ENCODE data around the gene CDC37. TPM values are rescaled to one million over a fixed set of nuclear protein-coding genes. Genes with fewer than 3 reads are reported as not detected.

Gene CDC37
- total and polyA plus RNA-seq, 8 donors = 84.3 to 390 (median 169) TPM

- H3K27ac ChIP-seq = no peak overlapping the region
- H3K27me3 ChIP-seq = no peaks in the 10 kb centered on the region
- 91 to 100% (median 95%) methylated on average over 2 to 12 of the region's 12 CpGs for WGBS, 5 donors
- intact Hi-C loops (cut with DNase I; ENCODE audit: low total_unique reads) = no loop called here
- H3K4me1 ChIP-seq = no peaks in the 10 kb centered on the region
- H3K4me3 ChIP-seq = no peak overlapping the region
- no peaks in the 10 kb centered on the region for H3K9me3 ChIP-seq
- no peak for DNase-seq
- H3K36me3 ChIP-seq = peaks cover 71 to 100% (median 100%) of the 10 kb centered on the region in 4 donors
- TF ChIP-seq POLR2A (IDR thresholded peaks at IDR 0.05) = no peak
- no peak for TF ChIP-seq CTCF (IDR thresholded peaks at IDR 0.05)
- no peak for TF ChIP-seq EP300 (IDR thresholded peaks at IDR 0.05)
- TF ChIP-seq POLR2AphosphoS5 (IDR thresholded peaks at IDR 0.05) = no peak
Measured at GRCh38 chr19:10363789-10364281, 39.5 kb downstream of the CDC37 start.

GRCh38 chr19:10362259-10362658 is 41.1 kb downstream of the CDC37 start:
- WGBS, 5 donors = 88 to 95% (median 92%) methylated on average over 7 to 18 of the region's 18 CpGs
- Histone ChIP-seq H3K9me3 (no peaks in the 10 kb centered on the region), H3K27me3 (no peaks in the 10 kb centered on the region), H3K4me1 (no peaks in the 10 kb centered on the region), H3K27ac (no peak overlapping the region), H3K36me3 (peaks cover 63 to 100% (median 100%) of the 10 kb centered on the region in 4 donors), H3K4me3 (no peak overlapping the region)
- intact Hi-C loops (cut with DNase I; ENCODE audit: low total_unique reads) = no loop called here
- no peak for DNase-seq
- no peak for TF ChIP-seq POLR2A (IDR thresholded peaks at IDR 0.05)
- TF ChIP-seq POLR2AphosphoS5 (IDR thresholded peaks at IDR 0.05) = no peak
- no peak for TF ChIP-seq EP300 (IDR thresholded peaks at IDR 0.05)
- no peak for TF ChIP-seq CTCF (IDR thresholded peaks at IDR 0.05)

GRCh38 chr19:10361569-10362011 is 41.8 kb downstream of the CDC37 start:
- H3K27ac ChIP-seq = no peak overlapping the region
- no peaks in the 10 kb centered on the region for H3K4me1 ChIP-seq
- no peak for DNase-seq
- TF ChIP-seq POLR2A (IDR thresholded peaks at IDR 0.05) (no peak), CTCF (IDR thresholded peaks at IDR 0.05) (no peak), EP300 (IDR thresholded peaks at IDR 0.05) (no peak)
- intact Hi-C loops (cut with DNase I; ENCODE audit: low total_unique reads) = no loop called here
- H3K4me3 ChIP-seq = no peak overlapping the region
- no peaks in the 10 kb centered on the region for H3K27me3 ChIP-seq
- WGBS, 5 donors = 82 to 92% (median 85%) methylated on average over 14 to 16 of the region's 16 CpGs
- H3K36me3 ChIP-seq = peaks cover 60 to 100% (median 100%) of the 10 kb centered on the region in 4 donors
- H3K9me3 ChIP-seq = no peaks in the 10 kb centered on the region

- H3K9me3 ChIP-seq = no peaks in the 10 kb centered on the region
- no peak overlapping the region for H3K4me3 ChIP-seq
- peaks cover 0 to 8% (median 4%) of the 10 kb centered on the region in 4 donors for H3K4me1 ChIP-seq
- no peak for TF ChIP-seq POLR2A (IDR thresholded peaks at IDR 0.05)
- no peak for TF ChIP-seq POLR2AphosphoS5 (IDR thresholded peaks at IDR 0.05)
- TF ChIP-seq CTCF (IDR thresholded peaks at IDR 0.05) = no peak
- TF ChIP-seq EP300 (IDR thresholded peaks at IDR 0.05) = no peak
- H3K27me3 ChIP-seq = no peaks in the 10 kb centered on the region
- peaks cover 55 to 100% (median 100%) of the 10 kb centered on the region in 4 donors for H3K36me3 ChIP-seq
- H3K27ac ChIP-seq = no peak overlapping the region
- no peak for DNase-seq
- intact Hi-C loops (cut with DNase I; ENCODE audit: low total_unique reads) = no loop called here
- 92 to 97% (median 96%) methylated on average over 10 to 12 of the region's 12 CpGs for WGBS, 5 donors
Measured at GRCh38 chr19:10356431-10356830, 46.9 kb downstream of the CDC37 start.

Data from stomach (tissue), 9 donors.